CD4-positive, alpha-beta T cell treated with Interleukin-12 subunit alpha and Interleukin-12 subunit beta, for 1 hour (primary cell): ENCODE results near the gene BDNF.
"Not testable (repeated sequence)": the region's sequence is repeated elsewhere in the genome, so short reads cannot be mapped to it uniquely, and the experiment has no call there.

ENCODE experiments used
- DNase-seq: peaks from one replicate; pipeline ENCODE4 v3.0.0-alpha.2; 2020

BDNF gene

DNA sequence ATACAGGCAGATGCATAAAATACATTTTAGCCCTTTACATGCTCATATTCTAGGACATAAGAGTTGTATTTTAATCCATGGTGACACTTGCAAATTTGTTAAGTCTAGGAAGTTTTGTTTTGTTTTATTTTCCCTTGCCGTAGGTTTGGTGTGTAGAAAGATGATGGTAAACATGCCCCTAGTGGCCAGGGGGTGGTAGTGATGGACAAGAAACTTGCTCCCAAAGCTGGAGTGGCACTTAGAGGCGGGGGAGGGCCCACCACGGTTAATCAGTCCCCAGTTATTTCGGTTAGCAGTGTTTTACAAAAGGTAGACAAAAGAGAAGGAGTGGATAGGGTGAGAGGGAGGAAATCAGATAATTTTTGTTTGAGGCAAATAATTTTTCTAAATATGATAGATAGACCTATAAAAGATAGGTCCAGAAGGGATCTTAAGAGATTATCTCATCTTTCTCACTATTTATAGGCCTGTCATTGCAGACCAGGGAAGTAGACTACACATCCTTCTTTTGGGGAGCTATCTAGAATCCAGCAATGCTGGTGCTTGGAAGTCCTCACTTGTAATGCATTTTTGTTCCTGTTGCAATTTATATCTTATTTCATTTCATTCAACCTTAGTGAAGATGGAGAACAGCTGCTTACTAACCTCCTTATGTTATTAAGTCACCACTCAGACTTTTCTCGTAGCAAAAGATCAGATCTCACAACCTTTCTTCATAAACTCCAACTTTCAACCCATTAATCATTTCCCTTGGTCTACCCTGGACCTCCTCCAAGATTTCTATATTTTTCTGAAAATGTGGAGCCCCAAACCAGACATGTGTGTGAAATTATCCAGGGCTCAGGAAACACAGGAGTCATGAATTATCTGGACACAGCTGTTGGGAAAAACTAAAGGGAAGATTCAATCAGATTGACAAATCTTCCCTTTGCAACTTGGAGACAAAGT lies 5.9 kb upstream of the BDNF start:
- no peak for DNase-seq

DNA sequence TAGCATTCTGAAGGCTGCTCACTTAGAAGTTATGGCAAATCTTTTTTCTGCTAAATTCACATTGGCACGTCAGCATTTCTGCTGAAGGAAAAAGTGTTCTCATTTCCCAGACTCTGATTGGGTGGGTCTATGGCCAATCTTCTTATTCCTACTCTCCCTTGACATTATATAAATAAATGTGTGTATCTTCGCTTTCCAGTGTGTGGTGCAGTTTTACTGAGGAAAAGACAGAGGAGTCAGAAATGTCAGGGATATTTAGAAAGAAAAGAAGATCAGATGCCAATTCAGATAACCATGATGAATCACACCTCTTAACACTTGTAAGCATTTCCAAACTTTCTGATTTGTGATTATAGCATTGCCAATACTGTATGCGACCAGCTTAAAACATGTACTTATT lies 3.2 kb upstream of the BDNF start:
- DNase-seq: no peak

DNA sequence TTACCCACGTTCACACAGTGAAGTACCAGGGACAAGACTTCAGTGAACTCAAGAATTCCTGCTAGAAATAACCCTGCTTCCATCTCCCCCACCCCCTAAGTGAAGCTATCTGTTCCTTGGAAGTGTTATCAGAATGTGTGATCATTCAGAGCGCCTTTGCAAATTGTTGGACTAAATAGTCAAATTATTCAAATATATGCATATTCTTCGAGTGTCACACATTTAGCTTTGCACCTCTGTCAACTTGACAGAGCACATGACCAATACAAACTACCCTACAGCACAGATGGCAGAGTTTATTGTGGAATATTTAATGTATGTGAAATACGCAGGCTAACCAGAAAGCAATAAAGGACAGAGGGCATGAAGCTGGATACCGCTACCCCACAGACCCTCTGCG lies 2.6 kb upstream of the BDNF start:
- no peak for DNase-seq

DNA sequence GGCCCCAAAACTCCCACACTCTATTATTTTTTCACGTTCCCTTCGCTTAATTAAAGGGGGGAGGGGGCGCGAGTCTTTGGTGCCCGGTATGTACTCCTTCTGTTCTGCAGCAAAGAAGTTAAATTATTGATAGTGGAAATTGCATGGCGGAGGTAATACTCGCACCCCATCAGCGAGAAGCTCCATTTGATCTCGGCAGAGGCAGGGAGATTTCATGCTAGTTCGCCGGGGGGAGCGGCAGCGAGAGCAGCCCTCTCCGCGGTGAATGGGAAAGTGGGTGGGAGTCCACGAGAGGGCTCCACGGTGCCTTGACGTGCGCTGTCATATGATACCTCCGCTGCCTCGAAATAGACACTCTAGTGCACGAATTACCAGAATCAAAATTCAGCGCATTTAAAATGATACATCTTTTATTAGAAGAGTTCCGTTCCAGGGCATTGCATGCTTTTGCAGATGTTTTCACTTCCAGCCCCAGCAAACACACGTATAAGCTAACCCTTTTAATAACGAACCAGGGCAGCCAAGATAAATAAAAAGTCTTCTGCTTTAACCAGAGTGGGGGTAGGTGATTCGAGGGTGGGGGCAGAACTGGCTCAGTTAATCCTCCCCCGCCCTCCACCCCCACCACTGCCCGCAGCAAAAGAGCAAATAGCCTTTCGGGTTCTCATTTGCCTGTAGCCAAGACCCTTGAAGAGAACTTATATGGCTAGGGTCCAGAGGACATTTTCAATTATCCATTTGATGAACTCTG lies 1.3 kb upstream of the BDNF start:
- DNase-seq: no peak

DNA sequence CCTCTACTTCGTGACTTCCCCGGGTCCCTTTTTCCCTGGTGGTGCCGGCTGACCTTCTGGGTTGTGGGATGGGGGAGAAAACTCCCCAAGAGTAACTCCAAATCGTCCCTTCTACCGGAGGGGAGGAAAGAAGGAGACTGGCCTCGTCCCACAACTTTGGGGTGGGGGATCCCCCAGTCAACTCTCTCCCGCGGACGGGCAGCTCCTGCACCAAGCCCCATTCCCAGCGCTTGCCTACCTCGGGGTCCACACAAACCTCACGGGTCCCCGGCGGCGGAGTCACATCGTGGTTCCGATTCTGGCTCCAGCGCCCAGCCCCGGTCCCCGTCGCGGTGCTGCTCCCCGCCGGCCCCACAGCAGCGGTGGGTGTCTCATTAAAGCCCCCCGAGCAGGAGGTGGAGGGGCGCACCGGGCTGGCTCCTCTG lies 317 bp downstream of the BDNF start:
- DNase-seq: no peak

DNA sequence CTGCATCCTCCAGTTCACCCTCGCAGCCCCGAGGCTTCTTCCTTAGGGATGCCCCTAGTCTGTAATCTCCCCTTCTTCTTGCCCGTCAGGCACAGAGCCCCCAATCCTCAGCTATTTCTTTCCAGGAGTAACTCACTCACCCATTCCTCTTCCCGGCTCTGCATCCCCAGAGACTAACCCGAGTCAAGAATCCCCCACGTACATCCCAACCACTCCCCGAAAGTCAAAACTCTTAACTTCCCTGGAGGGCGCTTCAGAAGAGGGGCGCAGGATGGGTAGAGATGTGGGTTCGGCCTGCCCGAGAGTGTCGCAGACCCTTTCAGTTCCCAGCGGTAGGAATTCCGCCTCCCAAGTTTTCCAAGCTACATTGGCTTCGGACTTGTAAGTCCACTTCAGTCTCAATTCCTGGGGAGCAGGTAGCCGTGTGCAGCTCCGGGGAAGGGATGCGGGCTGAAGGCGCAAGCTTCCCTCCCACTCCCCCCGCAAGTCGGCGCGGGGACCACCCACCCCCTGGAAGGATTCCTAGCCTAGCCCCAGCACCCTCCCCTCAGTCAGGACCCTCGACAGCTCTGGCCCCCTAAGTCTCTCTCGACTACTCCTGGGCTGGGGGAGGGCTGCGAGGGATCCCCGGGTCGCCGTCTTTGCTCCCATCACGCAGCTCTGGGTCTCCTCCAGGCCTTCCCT lies 871 bp downstream of the BDNF start:
- no peak for DNase-seq

DNA sequence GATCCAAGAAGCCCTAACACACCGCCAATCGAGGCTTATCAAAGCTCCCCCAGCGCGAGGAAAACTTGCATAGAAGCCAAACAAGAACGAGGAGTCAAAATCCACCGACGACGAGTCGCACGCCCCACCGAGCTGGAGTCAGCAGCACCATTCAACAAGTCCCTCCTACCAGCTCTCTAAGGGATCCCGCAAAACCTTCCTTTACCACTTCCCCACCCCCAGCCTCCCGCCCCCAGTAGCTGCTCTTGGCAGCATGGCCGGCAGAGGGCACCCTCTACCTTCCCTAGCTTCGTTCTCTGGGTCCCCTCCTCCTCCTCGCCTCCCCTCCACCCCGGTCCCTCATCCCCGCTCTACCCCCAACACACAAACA lies 1.4 kb downstream of the BDNF start:
- DNase-seq: peak; percentile 46

DNA sequence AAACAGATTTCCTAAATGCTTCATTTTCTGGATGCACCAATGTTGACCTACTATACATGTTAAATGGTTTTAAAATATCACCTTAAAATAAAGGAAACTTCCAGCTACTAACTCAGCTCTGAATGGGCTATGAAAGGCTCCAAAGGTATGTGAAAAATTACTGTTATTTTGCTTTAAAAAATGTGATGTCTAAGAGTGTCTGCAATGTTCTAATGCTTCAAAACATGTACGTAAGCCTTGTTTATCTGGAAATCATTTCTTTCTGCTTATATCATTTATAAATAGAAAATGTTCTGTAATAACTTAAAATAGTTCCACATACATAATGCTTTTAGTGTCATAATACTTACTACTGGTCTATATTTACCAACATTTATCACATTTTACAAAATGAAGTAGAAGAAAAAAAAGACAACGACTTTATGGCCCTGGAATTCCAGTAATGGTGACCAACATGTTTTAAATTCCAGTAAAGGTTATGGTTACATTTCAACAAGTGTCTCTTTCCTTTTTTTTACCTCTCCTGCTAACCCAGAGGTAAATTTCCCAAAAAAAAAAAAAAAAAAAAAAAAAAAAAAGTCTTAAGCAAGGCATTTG lies 2.5 kb downstream of the BDNF start:
- DNase-seq: no peak

DNA sequence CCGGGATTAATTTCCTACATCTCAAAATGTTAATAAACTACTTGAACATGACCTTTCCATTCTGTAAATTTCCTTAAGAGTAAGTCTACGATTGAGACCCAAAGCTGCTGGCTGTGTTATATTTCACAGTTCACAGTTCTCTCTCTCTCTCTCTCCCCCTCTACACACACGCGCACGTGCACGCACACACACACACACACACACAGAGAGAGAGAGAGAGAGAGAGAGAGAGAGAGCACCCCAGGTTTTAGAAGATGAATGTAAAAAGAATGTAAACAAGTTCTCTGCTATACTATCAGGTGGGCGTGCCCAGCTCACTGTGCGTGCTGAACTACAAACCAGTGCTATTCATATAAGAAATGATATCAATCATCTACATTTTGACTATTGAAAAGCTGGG lies 3.3 kb downstream of the BDNF start:
- no peak for DNase-seq

DNA sequence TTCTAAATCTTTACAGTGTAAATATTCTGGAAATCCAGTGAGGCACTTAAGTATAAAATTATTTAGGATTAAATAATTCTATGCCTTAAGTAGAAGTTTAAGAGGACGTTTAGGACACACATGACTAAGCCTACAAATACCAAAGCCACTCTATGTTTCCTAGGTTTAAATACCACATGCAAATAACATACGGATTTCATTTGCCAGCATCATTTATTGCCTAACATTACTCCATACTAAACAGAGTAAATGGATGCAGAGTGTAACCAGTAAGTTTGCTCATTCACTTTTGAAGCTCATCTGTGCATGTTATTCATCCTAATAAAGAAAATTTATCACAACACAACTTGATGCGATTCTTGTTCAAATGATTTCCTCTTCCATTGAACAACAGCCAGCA lies 4.1 kb downstream of the BDNF start:
- no peak for DNase-seq

DNA sequence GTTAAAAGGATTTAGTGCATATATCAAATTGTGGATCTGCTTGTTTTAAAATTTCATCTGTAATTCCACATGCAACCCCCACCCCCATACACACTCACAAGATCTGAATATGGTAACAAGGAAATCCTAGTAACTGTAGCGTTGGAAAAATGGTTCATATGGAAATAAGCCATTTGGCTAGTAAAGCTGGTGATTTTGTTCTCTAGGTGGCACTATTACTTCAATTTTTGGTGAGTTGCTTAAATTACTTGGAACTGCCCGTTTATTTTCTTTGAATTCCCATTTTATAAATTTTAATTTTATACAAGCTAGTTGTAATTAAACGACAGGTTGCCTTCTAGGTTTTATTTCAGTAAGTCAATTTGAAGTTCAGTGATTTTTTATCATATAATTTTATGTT lies 5.3 kb downstream of the BDNF start:
- no peak for DNase-seq

DNA sequence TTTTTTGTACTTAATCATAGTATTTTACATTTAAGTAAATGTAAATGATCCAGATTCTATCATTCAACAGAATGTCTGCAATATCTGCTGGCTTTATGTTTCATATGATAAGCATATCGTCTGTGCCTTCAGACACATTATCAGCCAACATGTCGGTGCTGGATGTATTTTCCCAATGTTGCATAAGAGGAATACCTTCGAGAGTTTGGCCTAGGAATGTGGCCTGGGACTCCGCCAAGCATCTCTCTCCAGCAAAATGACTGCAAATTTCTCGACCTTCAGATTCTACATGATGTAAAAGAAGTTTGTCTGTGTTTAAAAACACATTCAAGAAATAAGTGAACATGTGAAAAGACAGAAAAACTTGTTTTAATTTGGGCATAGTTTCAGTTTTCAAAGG lies 6.9 kb downstream of the BDNF start:
- DNase-seq: no peak

DNA sequence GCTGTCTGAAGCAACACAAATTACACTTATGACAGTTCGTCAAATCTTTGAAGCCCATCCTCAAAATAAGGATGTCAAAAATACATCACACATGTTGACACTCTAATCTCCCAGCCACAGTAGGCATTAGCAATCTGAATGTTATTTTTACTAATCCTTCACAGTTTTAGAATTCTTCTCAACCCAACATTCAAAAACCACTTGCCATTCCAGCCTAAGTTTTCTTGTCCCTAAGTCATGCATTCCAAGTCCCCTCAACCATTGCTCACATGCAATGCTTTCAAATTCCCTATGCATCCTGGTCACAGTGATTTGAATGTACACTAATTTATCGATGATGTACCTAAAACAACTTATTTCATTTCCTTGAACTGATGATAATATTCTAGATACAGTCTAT lies 7.5 kb downstream of the BDNF start:
- DNase-seq: no peak

DNA sequence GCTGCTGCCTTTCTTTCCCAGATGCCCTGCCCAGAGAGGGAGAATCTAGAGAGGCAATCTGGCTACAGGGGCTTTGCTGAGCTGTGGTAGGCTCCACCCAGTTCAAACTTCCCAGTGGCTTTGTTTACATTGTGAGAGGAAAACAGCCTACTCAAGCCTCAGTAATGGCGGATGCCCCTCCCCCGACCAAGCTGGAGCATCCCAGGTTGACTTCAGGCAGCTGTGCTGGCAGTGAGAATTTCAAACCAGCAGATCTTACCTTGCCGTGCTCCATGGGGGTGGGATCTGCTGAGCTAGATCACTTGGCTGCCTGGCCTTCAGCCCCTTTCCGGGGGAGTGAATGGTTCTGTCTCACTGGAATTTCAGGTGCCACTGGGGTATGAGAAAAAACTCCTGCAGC lies 12.2 kb downstream of the BDNF start:
- no peak for DNase-seq

DNA sequence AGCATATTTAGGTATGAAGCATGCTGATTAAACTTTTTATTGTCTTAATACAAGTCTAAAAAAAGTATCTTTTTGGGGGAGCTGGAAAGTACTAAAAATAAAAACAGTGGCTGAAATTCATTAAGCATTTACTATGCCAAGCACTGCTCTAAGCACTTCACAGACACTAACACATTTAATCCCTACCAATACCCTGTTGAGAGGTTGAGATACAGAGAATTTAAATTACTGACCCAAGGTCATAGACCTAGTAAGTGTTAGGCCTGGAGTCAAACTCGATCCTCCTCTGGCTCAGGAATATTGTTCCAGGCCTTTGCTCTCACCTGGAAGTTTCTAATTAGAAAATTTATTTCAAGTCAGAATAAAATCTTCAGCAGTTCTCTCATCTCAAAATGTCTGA lies 18.6 kb downstream of the BDNF start:
- no peak for DNase-seq

DNA sequence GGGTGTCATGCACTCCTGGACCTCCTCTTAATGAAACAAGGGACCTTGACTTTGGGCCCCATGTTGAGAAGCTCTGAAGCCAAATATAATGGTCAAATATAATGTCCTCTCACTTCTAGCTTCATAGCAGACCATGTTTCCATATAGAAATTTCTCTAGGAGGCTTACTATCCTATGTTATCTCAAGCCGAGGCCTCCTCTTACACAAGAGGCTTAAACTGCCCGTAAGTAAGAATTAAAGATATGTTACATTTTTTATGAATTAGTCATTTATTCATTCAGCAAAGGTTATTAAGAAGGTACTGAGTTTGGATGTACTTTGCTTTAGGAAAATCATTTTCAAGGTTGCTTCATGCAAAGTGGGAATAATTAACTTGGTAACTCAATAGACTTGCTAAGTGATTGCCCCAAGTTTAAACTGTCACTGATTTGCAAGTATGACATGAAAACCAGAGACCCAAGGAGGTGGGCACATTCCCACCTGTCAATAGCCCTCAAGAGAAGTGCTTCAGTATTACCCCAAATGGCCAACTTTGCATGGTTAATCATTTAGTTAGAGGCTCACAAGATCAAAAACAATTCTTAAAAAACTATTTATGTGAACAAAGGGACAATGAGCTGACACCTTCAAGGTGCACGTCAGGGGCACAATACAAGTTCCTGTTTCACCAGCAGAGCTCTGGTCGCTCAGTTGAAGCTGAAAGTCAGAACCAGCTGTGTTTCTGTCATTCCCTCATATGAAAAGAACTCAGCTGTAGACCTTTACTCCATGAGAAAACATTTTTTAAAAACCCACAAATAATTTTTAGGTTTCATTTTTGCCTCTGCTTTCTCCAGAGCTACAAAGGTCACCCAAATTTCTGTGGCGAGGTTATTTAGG lies 20.9 kb downstream of the BDNF start:
- DNase-seq: no peak

DNA sequence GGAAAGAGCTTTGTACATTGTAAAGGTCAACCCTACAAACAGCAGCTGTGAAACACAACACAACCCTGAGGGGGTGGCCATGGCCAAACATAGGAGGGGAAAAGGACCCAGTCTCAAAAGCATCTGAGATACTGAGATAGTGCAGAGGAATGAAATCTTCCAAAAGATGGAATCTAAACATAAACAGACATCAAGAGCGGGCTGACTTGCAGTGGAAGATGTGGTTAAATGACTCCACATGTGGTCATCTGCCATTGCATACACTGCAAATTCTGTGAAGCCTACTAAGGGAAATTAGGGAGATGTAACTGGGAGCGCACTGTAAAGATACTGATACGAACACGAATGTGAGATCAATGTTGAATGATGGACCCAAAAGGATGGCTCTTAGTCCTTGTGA lies 22.0 kb downstream of the BDNF start:
- DNase-seq: no peak

DNA sequence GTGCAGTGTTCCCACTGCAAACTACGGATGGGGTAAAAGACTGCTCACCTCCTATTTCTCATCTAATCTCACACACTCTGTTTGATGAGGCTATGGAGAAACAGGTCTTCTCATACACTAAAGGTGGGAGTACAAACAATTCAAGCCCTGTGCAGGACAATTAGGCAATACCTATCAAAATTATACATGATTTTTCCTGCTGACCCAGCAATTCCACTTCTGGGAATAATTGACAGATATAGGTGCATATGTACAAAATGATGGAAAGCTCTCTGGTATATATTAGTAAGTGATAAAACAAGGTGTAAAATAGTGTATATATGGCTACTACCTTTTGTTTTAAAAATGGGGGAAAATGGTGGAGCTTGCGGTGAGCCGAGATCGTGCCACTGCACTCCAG lies 23.1 kb downstream of the BDNF start:
- no peak for DNase-seq

DNA sequence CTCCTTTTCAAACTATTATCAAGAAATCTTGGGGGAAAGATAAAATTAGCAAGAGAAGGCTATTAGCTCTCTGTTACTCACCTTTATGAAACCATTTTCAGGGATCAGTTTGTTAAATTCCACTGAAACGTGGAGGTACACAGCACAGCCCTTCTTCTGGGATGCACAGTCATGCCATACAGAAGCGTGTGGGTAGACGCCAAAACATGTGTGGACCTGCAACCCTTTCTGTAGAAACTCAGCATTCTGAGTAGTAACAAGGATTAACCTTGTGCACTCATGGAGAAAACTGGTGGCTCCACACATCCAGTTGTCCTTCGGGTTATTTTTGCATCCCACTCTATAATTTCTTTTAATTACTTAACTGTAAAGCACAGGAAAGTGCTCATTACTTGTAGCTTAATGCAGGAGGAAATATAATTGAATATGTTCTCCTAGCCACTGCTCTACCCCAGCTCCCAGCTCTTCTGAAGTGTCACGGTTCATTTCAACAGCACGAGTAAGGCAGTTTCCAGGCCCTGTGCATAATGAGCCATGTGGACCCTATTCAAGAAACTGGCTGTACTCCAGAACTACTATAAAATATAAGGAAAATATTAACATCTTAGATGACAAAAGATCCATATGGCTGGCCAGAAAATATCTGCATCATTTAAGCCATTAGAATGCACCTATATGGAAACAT lies 26.1 kb downstream of the BDNF start:
- DNase-seq: no peak

DNA sequence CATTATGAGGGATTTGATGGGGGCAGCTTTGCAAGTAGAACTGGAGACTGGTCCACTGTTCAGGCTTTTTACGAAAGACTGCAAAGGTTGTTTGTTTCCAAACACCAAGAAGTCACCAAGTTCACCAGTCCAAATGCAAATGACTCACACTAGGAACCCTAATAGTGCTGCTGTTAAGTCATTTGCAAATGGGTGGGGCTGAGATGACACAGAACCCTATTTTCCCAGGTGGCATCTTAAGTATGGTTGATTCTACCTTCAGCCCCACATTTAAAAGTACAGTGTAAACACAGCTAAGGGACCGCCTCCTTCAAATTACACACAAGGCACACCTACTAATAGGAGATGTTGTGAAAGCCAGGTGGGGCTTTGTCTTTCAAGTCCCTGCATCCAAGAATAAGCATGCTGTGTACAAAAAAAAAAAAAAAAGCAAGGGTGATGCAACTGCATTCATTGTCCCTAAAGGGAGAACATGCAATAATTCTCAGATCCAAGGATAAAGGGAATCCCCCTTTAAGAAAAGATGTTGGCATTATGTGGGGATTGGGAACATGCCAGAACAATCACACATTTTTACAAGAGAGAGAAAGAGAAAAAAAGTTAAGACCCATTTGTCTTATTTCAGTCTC lies 27.3 kb downstream of the BDNF start:
- DNase-seq: no peak

DNA sequence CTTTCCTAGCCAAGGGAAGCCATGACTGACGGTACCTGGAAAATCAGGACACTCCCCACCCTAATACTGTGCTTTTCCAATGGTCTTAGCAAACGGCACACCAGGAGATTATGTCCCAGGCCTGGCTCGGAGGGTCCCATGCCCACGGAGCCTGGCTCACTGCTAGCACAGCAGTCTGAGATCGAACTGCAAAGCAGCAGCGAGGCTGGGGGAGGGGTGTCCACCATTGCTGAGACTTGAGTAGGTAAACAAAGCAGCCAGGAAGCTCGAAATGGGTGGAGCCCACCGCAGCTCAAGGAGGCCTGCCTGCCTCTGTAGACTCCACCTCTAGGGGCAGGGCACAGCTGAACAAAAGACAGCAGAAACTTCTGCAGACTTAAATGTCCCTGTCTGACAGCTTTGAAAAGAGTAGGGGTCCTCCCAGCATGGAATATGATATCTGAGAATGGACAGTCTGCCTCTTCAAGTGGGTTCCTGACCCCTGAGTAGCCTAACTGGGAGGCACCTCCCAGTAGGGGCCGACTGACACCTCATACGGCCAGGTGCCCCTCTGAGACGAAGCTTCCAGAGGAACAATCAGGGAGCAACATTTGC lies 34.6 kb downstream of the BDNF start:
- not testable (repeated sequence) for DNase-seq
